TTC549 (cell line): ENCODE data around the gene ARHGAP6.

Source experiments
- FAIRE-seq: peaks from 2 replicates; lab custom pipeline; 2012; peaks lifted over from hg19 to GRCh38; lab: Jason Lieb, UNC

The ARHGAP6 gene

GRCh38 chrX:11215191-11215921 lies 450.4 kb downstream of the ARHGAP6 start:
- no peak for FAIRE-seq

GRCh38 chrX:11214346-11215190 lies 451.2 kb downstream of the ARHGAP6 start:
- no peak for FAIRE-seq

- FAIRE-seq = no peak
Measured at GRCh38 chrX:11212741-11213140, 453.0 kb downstream of the ARHGAP6 start.

GRCh38 chrX:11210415-11210801 lies 455.3 kb downstream of the ARHGAP6 start:
- FAIRE-seq = no peak

GRCh38 chrX:11209798-11210414 lies 455.8 kb downstream of the ARHGAP6 start:
- FAIRE-seq = no peak

GRCh38 chrX:11206716-11207115 lies 459.0 kb downstream of the ARHGAP6 start:
- no peak for FAIRE-seq

GRCh38 chrX:11205796-11206195 lies 459.9 kb downstream of the ARHGAP6 start:
- FAIRE-seq = no peak

GRCh38 chrX:11197671-11198070 lies 468.0 kb downstream of the ARHGAP6 start:
- FAIRE-seq = no peak

GRCh38 chrX:11196476-11196875 lies 469.2 kb downstream of the ARHGAP6 start:
- no peak for FAIRE-seq

- no peak for FAIRE-seq
Measured at GRCh38 chrX:11193035-11193469, 472.7 kb downstream of the ARHGAP6 start.

- FAIRE-seq = no peak
Measured at GRCh38 chrX:11190745-11191510, 474.8 kb downstream of the ARHGAP6 start.

GRCh38 chrX:11189097-11189496 lies 476.6 kb downstream of the ARHGAP6 start:
- FAIRE-seq = no peak

GRCh38 chrX:11188664-11189063 lies 477.1 kb downstream of the ARHGAP6 start:
- FAIRE-seq = no peak

GRCh38 chrX:11187001-11187400 lies 478.7 kb downstream of the ARHGAP6 start:
- no peak for FAIRE-seq

- no peak for FAIRE-seq
Measured at GRCh38 chrX:11185861-11186260, 479.9 kb downstream of the ARHGAP6 start.

GRCh38 chrX:11180571-11180970 lies 485.1 kb downstream of the ARHGAP6 start:
- no peak for FAIRE-seq

GRCh38 chrX:11172415-11172814 lies 493.3 kb downstream of the ARHGAP6 start:
- FAIRE-seq = no peak

GRCh38 chrX:11171956-11172355 lies 493.8 kb downstream of the ARHGAP6 start:
- no peak for FAIRE-seq

GRCh38 chrX:11164433-11164832 lies 501.3 kb downstream of the ARHGAP6 start:
- FAIRE-seq = no peak

GRCh38 chrX:11159149-11159548 lies 506.6 kb downstream of the ARHGAP6 start:
- FAIRE-seq = no peak

- no peak for FAIRE-seq
Measured at GRCh38 chrX:11151799-11152559, 513.7 kb downstream of the ARHGAP6 start.

- no peak for FAIRE-seq
Measured at GRCh38 chrX:11148401-11148800, 517.3 kb downstream of the ARHGAP6 start.
